ENCODE data around the gene KCNH6.

The KCNH6 gene

GRCh38 chr17:63486317-63487013 lies 36.7 kb upstream of the KCNH6 start:
- DNase-seq: no peak

DNA sequence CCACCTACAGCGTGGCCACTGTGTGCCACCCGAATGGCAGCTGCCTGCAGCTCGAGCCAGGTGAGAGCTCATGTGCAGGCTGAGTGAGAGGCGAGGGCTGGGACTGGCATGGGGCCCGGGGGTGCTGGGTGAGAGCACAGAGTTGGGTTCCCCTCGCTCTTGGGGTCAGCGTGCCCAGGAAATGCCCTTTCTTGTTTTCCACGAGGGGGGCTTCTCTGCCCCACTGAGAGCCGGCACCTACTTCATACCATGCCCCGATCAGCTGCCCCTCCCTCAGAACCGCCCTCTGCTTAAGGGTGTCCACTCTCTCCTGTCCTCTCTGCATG lies 36.2 kb upstream of the KCNH6 start:
- DNase-seq: no peak

- DNase-seq: no peak
Observed at GRCh38 chr17:63488851-63489250, 34.3 kb upstream of the KCNH6 start.

DNA sequence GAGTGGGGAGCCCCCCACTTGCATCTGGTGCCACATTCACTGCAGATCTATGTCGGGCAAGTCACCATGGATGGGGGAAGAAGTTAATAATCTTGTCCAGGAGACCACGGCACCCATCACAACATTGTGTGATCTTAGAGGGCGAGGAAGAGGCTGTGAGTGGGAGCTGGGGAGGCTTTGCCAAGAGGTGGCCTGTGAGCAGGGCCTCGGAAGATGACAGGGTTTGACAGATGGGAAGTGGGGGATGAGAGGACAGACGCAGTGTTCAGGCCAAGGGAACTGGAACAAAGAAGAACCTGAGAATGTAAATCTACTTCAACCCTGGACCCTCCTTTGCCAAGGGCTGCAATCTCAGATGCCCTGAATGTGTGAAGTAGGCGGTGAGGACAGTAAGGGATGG lies 33.9 kb upstream of the KCNH6 start:
- no peak for DNase-seq

DNA sequence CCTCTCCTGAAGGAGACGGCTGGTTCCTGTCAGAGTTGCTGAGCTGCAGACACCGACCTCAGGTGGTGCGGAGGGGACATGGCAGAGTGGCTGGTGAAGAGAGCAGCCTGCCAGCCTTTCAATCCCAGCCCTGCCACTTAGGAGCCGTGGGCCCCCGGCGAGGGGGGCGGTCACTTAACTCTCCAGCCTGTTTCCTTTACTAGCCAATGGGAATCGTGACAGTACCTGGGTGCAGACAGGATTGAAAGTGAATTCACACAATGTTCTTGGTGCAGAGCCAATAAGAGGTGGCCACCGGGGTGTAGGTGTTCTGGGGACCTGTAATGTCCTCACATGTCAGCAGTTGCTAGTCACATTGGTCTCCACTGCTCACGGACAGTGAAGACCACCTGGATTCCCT lies 32.8 kb upstream of the KCNH6 start:
- no peak for DNase-seq

- no peak for DNase-seq
Observed at GRCh38 chr17:63490858-63491400, 32.2 kb upstream of the KCNH6 start.

DNA sequence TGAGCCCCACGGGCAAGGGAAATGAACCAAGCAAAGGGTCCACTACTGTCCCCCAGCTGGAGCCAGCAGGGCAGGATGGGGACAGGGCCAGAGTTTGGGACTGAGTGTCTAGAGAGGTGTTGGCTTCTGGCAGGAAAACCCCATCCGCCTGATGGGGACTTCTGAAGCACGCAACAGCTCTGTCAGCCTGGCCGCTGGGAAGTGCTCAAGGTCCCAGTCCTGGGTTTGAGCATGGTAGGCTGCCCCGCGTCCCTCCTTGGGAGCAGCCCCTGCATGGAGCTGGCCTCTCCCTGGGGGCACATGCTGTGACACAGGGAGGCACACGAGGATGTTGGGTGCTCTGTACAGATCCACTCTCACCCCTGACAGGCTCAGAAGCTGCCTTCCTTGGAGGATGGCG lies 31.7 kb upstream of the KCNH6 start:
- DNase-seq: no peak

- no peak for DNase-seq
Observed at GRCh38 chr17:63491977-63492618, 31.1 kb upstream of the KCNH6 start.

DNA sequence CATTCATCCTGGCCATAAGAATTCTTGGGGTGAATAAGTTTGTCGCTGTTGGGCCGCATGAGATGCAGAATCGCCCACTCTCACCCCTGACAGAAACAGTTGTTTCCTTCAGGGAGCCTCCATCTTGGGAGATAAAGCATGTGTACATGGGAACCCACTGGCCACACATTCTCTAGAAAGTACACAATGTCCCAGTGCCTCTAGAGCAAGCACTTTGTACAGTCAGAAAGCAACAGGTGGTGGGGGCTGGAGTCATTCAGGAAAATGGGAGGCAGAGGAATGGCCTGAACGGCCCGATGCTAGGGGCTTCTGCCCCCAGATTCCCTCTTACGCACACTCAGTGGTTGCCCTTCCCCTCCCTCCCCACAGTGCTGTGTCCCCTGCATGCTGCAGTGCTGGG lies 30.2 kb upstream of the KCNH6 start:
- no peak for DNase-seq

GRCh38 chr17:63493411-63493810 lies 29.7 kb upstream of the KCNH6 start:
- no peak for DNase-seq

- no peak for DNase-seq
Observed at GRCh38 chr17:63494300-63494928, 28.7 kb upstream of the KCNH6 start.

GRCh38 chr17:63495491-63495890 lies 27.7 kb upstream of the KCNH6 start:
- no peak for DNase-seq

- DNase-seq: no peak
Observed at GRCh38 chr17:63496177-63496576, 27.0 kb upstream of the KCNH6 start.

DNA sequence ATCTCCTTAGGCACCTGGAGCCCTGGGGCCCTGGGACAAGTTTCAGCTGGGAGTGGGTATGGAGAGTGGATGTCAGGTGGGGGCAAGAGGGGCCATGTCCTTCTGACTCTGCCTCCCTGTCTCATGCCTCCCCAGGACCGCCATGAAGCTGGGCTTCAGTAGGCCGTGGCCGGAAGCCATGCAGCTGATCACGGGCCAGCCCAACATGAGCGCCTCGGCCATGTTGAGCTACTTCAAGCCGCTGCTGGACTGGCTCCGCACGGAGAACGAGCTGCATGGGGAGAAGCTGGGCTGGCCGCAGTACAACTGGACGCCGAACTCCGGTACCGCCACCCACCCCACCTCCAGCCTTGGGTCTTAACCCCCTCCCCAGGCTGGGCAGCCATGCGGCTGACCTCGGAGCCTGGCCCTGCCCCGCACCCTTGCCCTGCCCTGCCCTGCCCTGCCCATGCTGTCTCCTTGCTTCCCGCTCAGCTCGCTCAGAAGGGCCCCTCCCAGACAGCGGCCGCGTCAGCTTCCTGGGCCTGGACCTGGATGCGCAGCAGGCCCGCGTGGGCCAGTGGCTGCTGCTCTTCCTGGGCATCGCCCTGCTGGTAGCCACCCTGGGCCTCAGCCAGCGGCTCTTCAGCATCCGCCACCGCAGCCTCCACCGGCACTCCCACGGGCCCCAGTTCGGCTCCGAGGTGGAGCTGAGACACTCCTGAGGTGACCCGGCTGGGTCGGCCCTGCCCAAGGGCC lies 26.3 kb upstream of the KCNH6 start:
- no peak for DNase-seq

DNA sequence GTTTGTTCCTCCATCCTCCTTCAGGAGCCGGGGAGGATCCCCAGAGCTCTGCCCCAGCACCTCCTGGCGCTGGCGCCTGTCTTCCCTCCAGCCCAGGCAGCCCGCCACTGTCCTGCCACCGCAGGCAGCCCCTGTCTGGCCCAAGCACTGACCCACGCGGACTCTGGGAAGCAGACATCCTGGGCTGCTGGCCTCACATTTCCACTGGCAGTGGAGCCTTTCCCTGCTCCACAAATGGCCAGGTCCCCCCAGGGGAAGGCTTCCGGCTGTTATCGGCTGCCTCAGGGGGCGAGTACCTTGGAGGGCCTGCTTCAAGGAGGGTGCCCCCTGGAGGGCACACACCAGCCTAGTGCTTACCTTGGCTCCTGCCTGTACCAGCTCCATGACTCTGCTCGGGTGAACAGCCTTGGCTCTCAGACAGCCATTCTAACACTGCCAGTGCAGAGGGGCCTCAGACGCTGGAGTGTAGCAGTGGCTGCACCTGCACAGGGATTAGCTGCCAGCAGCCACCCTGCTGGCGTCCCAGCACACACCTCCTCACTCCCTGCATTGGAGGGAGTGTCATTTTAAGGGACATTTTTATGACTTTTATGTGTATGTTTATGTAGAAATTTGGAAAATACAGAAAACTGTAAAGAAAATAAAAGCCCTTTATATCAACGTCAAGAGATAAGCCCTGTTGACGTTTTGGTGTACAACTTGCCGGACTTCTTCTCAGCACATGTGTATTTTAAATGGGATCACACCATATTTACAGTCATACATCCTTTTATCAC lies 25.3 kb upstream of the KCNH6 start:
- no peak for DNase-seq

DNA sequence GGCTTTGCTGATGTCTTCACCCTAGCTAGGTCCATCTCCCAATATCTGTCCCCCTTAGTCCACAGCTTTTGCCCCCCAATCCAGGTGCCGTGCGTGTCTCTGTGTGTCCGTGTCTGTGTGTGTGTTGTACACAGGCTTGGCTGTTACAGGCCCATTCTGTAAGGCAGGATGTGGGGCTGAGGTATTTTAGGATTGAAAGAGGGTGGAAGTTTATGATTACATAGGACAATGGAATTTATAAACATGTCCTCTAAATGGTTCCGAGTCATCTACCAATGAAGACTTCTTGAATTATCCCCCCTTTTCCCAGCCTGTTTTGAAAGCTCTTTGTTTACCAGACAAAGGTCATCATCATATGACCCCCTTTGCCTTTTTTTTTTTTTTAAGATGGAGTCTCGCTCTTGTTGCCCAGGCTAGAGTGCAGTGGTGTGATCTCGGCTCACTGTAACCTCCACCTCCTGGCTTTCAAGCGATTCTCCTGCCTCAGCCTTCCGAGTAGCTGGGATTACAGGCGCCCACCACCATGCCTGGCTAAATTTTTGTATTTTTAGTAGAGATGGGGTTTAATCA lies 24.4 kb upstream of the KCNH6 start:
- peak; percentile 16 for DNase-seq

DNA sequence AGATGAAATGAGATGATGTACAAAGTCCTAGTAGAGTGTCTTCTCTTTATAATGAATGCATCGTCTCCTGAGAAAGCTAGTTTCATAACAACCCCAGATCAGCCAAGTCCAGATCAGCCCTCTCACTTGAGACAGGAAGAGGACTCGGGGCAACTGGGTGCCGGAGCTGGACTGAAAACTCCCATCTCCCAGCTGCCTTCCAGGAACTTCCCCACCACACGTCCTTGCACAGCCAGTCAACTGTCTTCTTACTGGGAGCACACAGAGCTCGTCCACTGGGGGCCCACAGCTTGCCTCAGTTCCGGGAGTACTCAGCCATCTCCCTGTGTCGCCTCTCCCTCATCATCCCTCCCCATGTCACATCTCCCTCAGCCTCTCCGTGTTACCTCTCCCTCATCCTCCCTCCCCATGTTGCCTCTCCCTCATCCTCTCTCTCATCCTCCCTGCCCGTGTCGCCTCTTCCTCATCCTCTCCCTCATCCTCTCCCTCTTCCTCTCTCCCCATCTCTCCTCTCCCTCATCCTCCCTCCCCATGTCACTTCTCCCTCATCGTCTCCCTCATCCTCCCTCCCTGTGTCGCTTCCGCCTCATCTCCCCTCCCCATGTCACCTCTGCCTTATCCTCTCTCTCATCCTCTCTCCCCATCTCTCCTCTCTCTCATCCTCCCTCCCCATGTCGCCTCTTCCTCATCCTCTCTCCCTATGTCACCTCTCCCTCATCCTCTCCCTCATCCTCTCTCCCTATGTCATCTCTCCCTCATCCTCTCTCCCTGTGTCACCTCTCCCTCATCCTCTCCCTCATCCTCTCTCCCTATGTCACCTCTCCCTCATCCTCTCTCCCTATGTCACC lies 22.4 kb upstream of the KCNH6 start:
- no peak for DNase-seq

DNA sequence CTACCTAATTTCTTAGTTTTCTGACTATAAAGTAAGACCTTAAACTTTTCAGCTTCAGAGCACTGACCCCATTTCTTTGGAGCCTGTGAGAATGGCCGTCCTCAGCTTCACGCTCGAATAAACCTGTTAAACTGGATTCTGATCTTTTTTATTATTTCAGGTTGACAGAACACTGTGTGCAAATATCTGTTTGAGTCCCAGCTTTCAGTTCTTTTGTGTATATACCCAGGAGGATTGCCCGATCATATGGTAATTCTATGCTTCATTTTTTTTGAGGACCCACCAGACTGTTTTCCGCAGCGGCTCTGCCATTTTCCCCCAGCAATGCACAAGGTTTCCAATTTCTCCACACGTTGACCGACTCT lies 19.8 kb upstream of the KCNH6 start:
- DNase-seq: no peak

DNA sequence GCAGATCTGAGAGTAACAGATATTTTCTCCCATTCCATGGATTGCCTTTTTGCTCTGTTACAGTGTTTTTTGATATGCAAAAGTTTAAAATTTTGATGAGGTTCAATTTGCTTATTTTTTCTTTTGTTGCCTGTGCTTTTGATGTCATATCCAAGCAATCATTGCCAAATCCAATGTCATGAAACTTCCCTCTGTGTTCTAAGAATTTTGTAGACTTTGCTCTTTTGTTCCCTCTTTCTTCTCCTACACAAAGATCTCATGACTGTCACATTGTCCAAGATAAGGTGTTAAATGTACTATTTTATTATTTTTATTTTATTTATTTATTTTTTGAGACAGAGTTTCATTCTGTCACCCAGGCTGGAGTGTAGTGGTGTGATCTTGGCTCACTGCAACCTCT lies 18.9 kb upstream of the KCNH6 start:
- no peak for DNase-seq

GRCh38 chr17:63505341-63505740 lies 17.8 kb upstream of the KCNH6 start:
- no peak for DNase-seq

DNA sequence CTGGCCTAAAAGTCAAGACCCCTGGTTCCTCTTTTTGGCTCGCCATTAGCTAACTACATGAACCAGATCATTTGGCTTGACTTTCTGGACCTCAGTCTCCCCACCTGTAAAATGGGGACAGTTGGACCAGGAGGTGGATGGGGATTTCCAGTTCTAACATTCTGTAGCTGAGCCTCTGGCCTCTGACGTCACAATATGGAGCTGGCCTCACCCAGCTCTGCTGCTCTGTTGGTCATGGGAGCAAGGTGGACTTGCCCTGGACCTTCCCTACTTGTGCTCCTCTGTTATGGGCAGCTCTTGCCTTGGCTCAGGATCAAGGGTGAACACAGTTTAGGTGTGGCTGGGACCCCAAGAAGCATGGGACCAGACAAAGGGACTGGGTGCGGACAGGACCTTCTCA lies 16.5 kb upstream of the KCNH6 start:
- no peak for DNase-seq

- DNase-seq: no peak
Observed at GRCh38 chr17:63511331-63511730, 11.8 kb upstream of the KCNH6 start.
